ENCODE measurements around the gene BLOC1S4.

DNA sequence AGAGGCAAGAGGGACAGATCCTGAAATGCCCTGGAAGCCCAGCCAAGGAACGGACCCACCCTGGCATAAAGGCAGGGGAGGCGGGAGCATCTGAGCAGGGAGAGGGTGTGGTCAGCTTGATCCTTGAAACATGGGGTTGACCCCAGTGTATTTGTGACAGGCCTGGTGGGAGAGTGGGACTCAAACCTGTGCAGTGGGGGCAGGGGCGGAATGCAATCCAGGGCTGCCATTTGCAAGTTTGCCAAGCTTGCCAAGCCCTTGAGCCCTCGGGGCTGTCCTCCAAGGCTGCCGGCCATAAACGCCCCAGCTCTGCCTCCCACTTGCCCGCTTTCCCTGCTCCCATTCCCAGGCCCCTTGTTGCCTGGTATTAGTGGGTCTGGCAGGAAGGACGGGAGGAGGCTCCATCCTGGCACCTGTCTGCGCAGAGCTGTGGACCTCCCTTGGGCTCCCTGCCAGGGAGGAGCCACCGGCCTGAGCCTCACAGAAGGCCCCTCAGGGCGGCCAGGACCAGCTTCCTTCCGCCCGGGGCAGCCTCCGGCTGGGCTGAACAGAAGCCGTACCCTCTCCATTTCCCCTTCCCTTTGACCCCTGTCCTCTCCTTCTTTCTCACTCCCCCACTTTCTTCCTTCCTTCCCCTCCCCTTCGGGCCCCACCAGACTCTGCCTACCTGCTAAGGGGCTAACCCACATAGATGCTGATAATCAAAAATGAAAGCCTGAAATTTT is 21.6 kb upstream of the BLOC1S4 start:
- TF ChIP-seq, protein P1, sequence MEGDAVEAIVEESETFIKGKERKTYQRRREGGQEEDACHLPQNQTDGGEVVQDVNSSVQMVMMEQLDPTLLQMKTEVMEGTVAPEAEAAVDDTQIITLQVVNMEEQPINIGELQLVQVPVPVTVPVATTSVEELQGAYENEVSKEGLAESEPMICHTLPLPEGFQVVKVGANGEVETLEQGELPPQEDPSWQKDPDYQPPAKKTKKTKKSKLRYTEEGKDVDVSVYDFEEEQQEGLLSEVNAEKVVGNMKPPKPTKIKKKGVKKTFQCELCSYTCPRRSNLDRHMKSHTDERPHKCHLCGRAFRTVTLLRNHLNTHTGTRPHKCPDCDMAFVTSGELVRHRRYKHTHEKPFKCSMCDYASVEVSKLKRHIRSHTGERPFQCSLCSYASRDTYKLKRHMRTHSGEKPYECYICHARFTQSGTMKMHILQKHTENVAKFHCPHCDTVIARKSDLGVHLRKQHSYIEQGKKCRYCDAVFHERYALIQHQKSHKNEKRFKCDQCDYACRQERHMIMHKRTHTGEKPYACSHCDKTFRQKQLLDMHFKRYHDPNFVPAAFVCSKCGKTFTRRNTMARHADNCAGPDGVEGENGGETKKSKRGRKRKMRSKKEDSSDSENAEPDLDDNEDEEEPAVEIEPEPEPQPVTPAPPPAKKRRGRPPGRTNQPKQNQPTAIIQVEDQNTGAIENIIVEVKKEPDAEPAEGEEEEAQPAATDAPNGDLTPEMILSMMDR (conservative IDR thresholded peaks at IDR 0.05; ENCODE audit: low read depth, low read length): no peak
- TF ChIP-seq EZH2 (IDR thresholded peaks at IDR 0.05; ENCODE audit: low read length, unreplicated experiment) (no peak), EZH2phosphoT487 (IDR thresholded peaks at IDR 0.05; ENCODE audit: borderline replicate concordance, low read length) (no peak)
